Ascending aorta (tissue), 2 donors: ENCODE data around the gene CDC16. TPM values are rescaled to one million over a fixed set of nuclear protein-coding genes. Genes with fewer than 3 reads are reported as not detected.

Source experiments
- DNase-seq, 2 donors: peaks; one replicate each; pipeline ENCODE4 v3.0.0-alpha.2; 2019; ENCODE audit warnings: low spot score in 2 of 2
- H3K27ac ChIP-seq, 2 donors: fragments of 200-600 bp; sonication (generic); one replicate each; pipeline ENCODE4 v1.5.1; 2016 to 2017; ENCODE audit warnings: mild to moderate bottlenecking in 1 of 2
- H3K27me3 ChIP-seq: fragments of 200-600 bp; sonication (generic); one replicate; pipeline ENCODE4 v1.5.1; 2017
- H3K36me3 ChIP-seq, 2 donors: fragments of 200-600 bp; sonication (generic); one replicate each; pipeline ENCODE4 v1.5.1; 2016
- H3K4me1 ChIP-seq, 2 donors: fragments of 200-600 bp; sonication (generic); one replicate each; pipeline ENCODE4 v1.5.1; 2016 to 2017; ENCODE audit warnings: mild to moderate bottlenecking in 1 of 2
- H3K4me3 ChIP-seq, 2 donors: fragments of 200-600 bp; sonication (generic); one replicate each; pipeline ENCODE4 v1.5.1; 2016 to 2017; ENCODE audit warnings: mild to moderate bottlenecking in 1 of 2
- H3K9me3 ChIP-seq, 2 donors: fragments of 200-600 bp; sonication (generic); one replicate each; pipeline ENCODE4 v1.5.1; 2016
- CTCF ChIP-seq, 3 experiments: fragments of 200-600 bp in 2 of 3; fragments of 450-650 bp in 1 of 3; sonication (generic) in 2 of 3; IDR thresholded peaks; one replicate each; pipeline ENCODE4 v1.5.1; 2016 to 2019; ENCODE audit warnings: antibody characterized with exemption in 3 of 3, mild to moderate bottlenecking in 1 of 3, moderate library complexity in 1 of 3
- intact Hi-C: fragments of 100-400 bp; cut with DNase I; formaldehyde crosslinking; loops from one replicate; pipeline ENCODE4 v1.15.1; 2023
- total RNA-seq: library from RNA; depleted of rRNA; stranded (reverse); fragments of >200 nt; gene quantifications from one replicate; pipeline ENCODE4 v1.1.0, GENCODE V29; 2016

The CDC16 gene
- total RNA-seq, 1 donor from 2014 or later = 41.1 TPM

DNA sequence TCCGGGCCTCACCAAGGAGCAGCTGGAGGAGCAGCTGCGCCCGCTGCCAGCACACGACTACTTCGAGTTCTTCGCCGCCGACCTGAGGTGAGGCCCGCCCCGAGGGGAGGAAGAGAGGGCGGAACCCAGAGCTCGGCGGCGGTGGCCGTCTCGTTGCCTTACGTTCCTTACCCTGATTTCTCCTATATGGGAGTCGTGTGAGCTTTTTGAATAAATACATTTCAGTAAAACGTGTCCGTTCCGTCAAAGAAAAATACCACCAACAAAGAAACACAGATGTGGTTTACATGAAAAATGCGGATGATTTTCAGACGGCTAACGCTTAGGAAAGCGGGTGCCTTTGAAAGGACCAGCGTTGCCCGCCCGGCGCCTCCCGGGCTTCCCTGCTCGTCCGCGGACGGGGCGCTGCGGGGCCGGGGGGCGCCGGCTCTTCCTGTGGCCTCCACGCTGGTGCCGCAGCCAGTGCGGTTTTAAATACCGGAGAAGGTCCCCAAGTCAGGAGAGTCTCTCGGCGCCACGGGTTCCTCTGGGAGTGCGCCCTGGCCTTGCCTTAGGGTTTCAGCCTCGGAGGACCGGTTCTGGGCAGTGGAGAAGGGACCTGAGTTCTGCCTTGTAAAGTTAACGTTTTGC, 47.5 kb downstream of the CDC16 start:
- H3K27me3 ChIP-seq = no peaks in the 10 kb centered on the region
- H3K4me3 ChIP-seq = peak overlapping the region; percentile 71 to 82
- no peak for TF ChIP-seq CTCF (IDR thresholded peaks at IDR 0.05)
- peaks cover 5 to 6% of the 10 kb centered on the region in 2 donors for H3K36me3 ChIP-seq
- H3K9me3 ChIP-seq = no peaks in the 10 kb centered on the region
- peak overlapping the region; percentile 96 to 97 for H3K27ac ChIP-seq
- intact Hi-C loops = no loop called here
- peaks cover 0 to 16% of the 10 kb centered on the region in 2 donors for H3K4me1 ChIP-seq
- DNase-seq = peak in 1 of 2 donors; percentile 69

DNA sequence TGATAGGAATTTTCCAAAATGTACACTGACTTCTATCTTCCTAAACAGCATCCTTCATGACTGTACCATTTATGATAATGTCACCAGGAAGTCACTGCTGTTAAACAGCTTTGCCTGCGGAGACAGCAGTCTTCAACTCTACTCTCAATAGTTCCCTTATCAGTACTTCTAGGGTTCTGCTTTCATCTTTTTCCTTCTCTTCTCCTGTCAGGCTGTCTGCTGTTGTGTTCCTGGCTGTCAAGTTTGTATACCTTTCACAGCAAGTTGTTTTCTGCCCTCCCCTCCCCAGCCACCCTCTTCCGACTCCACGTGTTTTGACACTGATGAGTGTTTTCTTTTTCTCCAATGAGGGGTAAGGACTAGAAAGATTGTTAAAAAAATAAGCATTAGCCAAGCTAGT, 48.9 kb downstream of the CDC16 start:
- H3K27ac ChIP-seq = no peak overlapping the region
- intact Hi-C loops = no loop called here
- H3K4me3 ChIP-seq = no peak overlapping the region
- no peaks in the 10 kb centered on the region for H3K9me3 ChIP-seq
- peaks cover 0 to 16% of the 10 kb centered on the region in 2 donors for H3K4me1 ChIP-seq
- TF ChIP-seq CTCF (IDR thresholded peaks at IDR 0.05) = no peak
- no peaks in the 10 kb centered on the region for H3K27me3 ChIP-seq
- DNase-seq = no peak
- peaks cover 8 to 20% of the 10 kb centered on the region in 2 donors for H3K36me3 ChIP-seq

DNA sequence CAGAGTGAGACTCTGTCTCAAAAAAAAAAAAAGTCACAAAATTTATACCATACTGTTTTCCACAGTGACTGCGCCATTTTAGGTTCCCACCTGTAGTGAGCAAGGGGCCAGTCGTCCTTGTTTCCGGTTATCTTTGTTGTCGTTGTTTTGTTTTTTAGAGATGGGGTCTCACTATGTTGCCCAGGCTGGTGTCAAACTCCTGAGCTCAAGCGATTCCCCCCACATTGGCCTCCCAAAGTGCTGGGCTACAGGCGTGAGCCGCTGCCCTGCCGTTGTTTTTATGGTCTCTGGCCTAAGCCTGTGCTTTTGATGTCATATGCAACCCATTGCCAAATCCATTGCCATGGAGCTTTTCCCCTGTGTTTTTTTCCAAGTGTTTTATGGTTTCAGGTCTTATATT, 50.0 kb downstream of the CDC16 start:
- Histone ChIP-seq H3K36me3 (peaks cover 8 to 31% of the 10 kb centered on the region in 2 donors), H3K4me3 (no peak overlapping the region), H3K27ac (no peak overlapping the region), H3K4me1 (peaks cover 0 to 16% of the 10 kb centered on the region in 2 donors), H3K9me3 (no peaks in the 10 kb centered on the region), H3K27me3 (no peaks in the 10 kb centered on the region)
- intact Hi-C loops = no loop called here
- no peak for TF ChIP-seq CTCF (IDR thresholded peaks at IDR 0.05)
- DNase-seq = no peak

DNA sequence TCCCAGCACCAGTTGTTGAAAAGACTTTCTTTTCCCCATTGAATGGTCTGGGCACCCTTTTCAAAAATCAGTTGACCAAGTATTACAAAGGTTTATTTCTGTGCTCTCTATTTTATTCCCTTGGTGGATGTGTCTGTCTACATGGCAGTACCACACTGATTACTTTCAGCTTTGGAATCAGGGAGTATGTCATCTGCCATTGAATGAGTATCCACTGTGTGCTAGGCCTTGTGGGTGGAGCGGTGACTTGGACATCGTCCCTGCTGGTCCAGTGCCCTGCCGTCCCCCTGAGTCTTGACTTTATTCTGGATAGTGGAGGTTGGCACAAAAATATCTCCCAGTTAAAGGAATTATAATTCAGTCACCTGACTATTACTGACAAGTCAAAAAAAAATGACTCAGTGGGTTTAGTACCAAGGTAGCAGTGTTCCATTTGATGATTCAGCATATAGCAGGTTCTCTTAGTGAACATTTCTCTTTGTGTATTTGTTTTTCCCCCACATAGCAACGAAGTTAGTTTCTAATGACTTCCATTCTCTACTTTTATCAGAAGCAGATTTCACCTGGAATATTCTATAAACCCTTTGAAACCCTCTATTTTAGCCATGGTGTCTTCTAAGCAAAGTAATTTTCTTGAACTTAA, 50.6 kb downstream of the CDC16 start:
- intact Hi-C loops = no loop called here
- H3K9me3 ChIP-seq = no peaks in the 10 kb centered on the region
- DNase-seq = no peak
- H3K36me3 ChIP-seq = peaks cover 11 to 37% of the 10 kb centered on the region in 2 donors
- H3K27me3 ChIP-seq = no peaks in the 10 kb centered on the region
- no peak for TF ChIP-seq CTCF (IDR thresholded peaks at IDR 0.05)
- H3K4me3 ChIP-seq = no peak overlapping the region
- peaks cover 0 to 15% of the 10 kb centered on the region in 2 donors for H3K4me1 ChIP-seq
- no peak overlapping the region for H3K27ac ChIP-seq

DNA sequence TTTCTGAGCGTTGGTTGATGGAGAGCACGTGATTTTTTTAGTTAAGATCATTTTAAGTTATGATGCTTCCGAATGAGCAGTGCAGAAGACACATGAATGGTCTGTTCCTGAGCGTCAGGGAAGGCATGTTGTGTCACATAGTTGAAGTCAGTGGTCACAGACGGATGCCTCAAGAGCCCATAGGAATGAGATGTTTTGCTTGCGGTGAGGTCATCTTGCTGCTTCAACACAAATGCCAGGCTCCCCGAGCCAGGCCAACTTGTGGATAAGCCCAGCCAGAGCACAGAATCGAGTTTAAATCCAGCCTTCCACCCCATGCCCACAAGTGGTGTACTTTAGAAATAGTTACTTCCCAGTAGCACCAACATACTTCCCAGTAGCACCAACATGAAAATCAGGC, 52.1 kb downstream of the CDC16 start:
- intact Hi-C loops = no loop called here
- no peaks in the 10 kb centered on the region for H3K27me3 ChIP-seq
- TF ChIP-seq CTCF (IDR thresholded peaks at IDR 0.05) = no peak
- H3K4me3 ChIP-seq = no peak overlapping the region
- no peaks in the 10 kb centered on the region for H3K9me3 ChIP-seq
- H3K27ac ChIP-seq = no peak overlapping the region
- DNase-seq = no peak
- peaks cover 14 to 41% of the 10 kb centered on the region in 2 donors for H3K36me3 ChIP-seq
- H3K4me1 ChIP-seq = peaks cover 0 to 9% of the 10 kb centered on the region in 2 donors
